ENCODE results near the gene TMEM129.

GRCh38 chr4:1682860-1683259 is 38.3 kb downstream of the TMEM129 start:
- TF ChIP-seq CTCF (IDR thresholded peaks at IDR 0.05; ENCODE audit: low read depth, low read length) (no peak), MAX (IDR thresholded peaks at IDR 0.05; ENCODE audit: low read depth, low read length) (no peak), POLR2A (IDR thresholded peaks at IDR 0.05; ENCODE audit: extremely low read depth, insufficient read length) (no peak), MYC (IDR thresholded peaks at IDR 0.05; ENCODE audit: low read depth, low read length) (no peak)

Data from NB4 (cell line).